Esophagus squamous epithelium (tissue), 4 donors: ENCODE data around the gene ABCB1.

Experiments used
- POLR2A ChIP-seq, 4 donors: fragments of 450-650 bp; IDR thresholded peaks; one replicate each; pipeline ENCODE4 v1.6.1; 2017; ENCODE audit warnings: antibody characterized with exemption in 4 of 4, mild to moderate bottlenecking in 4 of 4, moderate library complexity in 3 of 4
- TF ChIP-seq, protein P1 (sequence below), 6 experiments: fragments of 450-650 bp in 4 of 6; fragments of 200-600 bp in 2 of 6; sonication (generic) in 2 of 6; IDR thresholded peaks; one replicate each; pipeline ENCODE4 v1.5.1; 2016 to 2019; ENCODE audit warnings: antibody characterized with exemption in 6 of 6, mild to moderate bottlenecking in 4 of 6, moderate library complexity in 4 of 6

- TF ChIP-seq POLR2A (IDR thresholded peaks at IDR 0.05), result no peak
- TF ChIP-seq, protein P1, sequence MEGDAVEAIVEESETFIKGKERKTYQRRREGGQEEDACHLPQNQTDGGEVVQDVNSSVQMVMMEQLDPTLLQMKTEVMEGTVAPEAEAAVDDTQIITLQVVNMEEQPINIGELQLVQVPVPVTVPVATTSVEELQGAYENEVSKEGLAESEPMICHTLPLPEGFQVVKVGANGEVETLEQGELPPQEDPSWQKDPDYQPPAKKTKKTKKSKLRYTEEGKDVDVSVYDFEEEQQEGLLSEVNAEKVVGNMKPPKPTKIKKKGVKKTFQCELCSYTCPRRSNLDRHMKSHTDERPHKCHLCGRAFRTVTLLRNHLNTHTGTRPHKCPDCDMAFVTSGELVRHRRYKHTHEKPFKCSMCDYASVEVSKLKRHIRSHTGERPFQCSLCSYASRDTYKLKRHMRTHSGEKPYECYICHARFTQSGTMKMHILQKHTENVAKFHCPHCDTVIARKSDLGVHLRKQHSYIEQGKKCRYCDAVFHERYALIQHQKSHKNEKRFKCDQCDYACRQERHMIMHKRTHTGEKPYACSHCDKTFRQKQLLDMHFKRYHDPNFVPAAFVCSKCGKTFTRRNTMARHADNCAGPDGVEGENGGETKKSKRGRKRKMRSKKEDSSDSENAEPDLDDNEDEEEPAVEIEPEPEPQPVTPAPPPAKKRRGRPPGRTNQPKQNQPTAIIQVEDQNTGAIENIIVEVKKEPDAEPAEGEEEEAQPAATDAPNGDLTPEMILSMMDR (IDR thresholded peaks at IDR 0.05), result no peak
Observed at GRCh38 chr7:87518735-87519134, 81.9 kb downstream of the ABCB1 start.
